Activated T-cell treated with anti-CD3 and anti-CD28 coated beads, Interleukin-2, amount 50 U/mL, for 4 hours (primary cell): ENCODE results near the gene NUAK2. TPM values are rescaled to one million over a fixed set of nuclear protein-coding genes. Genes with fewer than 3 reads are reported as not detected.
"Not testable (repeated sequence)": the region's sequence is repeated elsewhere in the genome, so short reads cannot be mapped to it uniquely, and the experiment has no call there.

Experiments
- ATAC-seq, 2 donors: fragments of 200-7000 bp; cut with Tn5 transposase; one replicate each; pipeline ENCODE4 v1.10.0; 2021
- DNase-seq: peaks from one replicate; pipeline ENCODE4 v3.0.0-alpha.2; 2020
- H3K27me3 Mint-ChIP-seq: one replicate; pipeline ENCODE4 v1.8.0; 2021; ENCODE audit warnings: low read depth, mixed read lengths
- H3K36me3 Mint-ChIP-seq: one replicate; pipeline ENCODE4 v1.8.0; 2022; ENCODE audit warnings: mixed read lengths; ENCODE audit not compliant: insufficient read depth
- H3K4me1 Mint-ChIP-seq: one replicate; pipeline ENCODE4 v1.8.0; 2021; ENCODE audit warnings: low read depth, mixed read lengths
- H3K4me3 Mint-ChIP-seq: one replicate; pipeline ENCODE4 v1.8.0; 2021; ENCODE audit warnings: mild to moderate bottlenecking, moderate library complexity, mixed read lengths
- H3K9me3 Mint-ChIP-seq: one replicate; pipeline ENCODE4 v1.8.0; 2021; ENCODE audit warnings: mixed read lengths
- total RNA-seq, 3 donors: library from RNA; stranded (reverse); gene quantifications; one replicate each; pipeline ENCODE4 v1.2.1, GENCODE V29; 2021

The NUAK2 gene
- total RNA-seq, 3 donors from 2014 or later = 1.4 to 1.7 (median 1.5) TPM

GRCh38 chr1:205301842-205302588 lies 19.5 kb downstream of the NUAK2 start:
- Mint-ChIP-seq H3K4me1 (peaks cover 43% of the 10 kb centered on the region), H3K9me3 (no peaks in the 10 kb centered on the region), H3K27me3 (no peaks in the 10 kb centered on the region), H3K36me3 (peaks cover 19% of the 10 kb centered on the region), H3K4me3 (no peak overlapping the region)
- ATAC-seq = no peak
- DNase-seq = no peak

- ATAC-seq (no peak), DNase-seq (no peak)
- H3K4me1 Mint-ChIP-seq = peaks cover 45% of the 10 kb centered on the region
- H3K27me3 Mint-ChIP-seq = no peaks in the 10 kb centered on the region
- peaks cover 15% of the 10 kb centered on the region for H3K36me3 Mint-ChIP-seq
- no peaks in the 10 kb centered on the region for H3K9me3 Mint-ChIP-seq
- no peak overlapping the region for H3K4me3 Mint-ChIP-seq
Measured at GRCh38 chr1:205301205-205301821, 20.2 kb downstream of the NUAK2 start.

GRCh38 chr1:205300149-205300548 lies 21.4 kb downstream of the NUAK2 start:
- Mint-ChIP-seq H3K4me1 (peaks cover 53% of the 10 kb centered on the region), H3K36me3 (peaks cover 12% of the 10 kb centered on the region), H3K27me3 (no peaks in the 10 kb centered on the region), H3K4me3 (no peak overlapping the region), H3K9me3 (no peaks in the 10 kb centered on the region)
- ATAC-seq (no peak), DNase-seq (no peak)

DNA sequence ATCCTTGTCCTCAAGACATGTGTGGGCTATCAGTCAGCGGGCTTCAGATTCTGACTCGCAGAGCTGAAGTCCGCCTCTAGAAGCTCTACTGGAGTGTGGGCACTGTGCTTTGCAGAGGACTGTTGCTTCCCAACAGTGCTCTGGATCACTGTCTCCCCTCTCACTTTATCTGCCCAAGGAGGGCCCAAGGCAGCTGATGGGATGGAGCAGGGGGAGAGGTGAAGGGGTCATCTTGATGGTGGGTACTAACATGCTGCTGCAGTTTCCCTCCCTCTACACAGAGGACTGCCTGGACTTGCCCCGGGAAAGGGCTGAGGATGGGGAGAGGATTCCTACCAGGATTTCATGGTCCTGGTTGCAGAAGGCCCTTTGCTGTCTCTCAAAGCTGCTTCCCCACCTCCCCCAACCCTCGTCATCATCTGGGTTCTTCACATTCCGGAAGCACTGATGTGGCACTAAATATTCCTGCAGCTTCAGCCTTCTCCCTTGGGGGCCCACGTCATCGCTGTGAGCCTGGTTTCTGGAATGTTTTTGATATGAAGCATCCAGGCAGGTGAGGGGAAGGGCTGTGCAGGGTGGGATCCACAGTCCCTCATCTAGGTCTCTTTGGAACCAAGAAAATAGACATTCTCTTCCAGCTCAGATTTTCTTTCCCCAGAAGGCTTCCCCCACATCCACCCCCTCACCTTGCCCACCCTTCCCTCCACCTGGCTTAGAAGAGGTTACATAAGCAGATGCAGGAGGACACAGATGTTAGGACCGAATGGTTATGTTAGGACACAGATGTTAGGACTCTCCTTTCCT lies 23.2 kb downstream of the NUAK2 start:
- no peak for DNase-seq

DNA sequence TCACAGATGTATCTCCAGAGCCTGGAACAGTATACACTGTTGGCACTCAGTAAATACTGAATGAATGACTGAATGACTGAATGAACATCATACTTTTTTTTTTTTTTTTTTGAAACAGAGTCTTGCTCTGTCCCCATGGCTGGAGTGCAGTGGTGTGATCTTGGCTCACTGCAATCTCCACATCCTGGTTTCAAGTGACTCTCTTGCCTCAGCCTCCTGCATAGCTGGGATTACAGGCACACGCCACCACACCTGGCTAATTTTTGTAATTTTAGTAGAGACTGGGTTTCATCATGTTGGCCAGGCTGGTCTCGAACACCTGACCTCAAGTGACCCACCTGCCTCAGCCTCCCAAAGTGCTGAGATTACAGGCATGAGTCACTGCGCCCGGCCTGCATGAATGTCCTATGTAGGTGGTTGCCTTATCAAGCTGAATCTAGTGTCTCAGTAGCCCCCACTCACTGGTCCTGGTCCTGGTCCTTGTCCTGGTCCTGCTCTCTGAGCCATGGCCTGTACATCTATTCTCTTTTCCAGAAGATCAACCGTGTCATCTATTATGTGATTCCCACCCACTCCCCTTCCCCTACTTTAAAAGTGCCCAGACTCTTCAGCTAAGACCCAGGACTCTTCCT lies 23.9 kb downstream of the NUAK2 start:
- not testable (repeated sequence) for ATAC-seq, H3K36me3 Mint-ChIP-seq, H3K9me3 Mint-ChIP-seq, DNase-seq, H3K27me3 Mint-ChIP-seq, H3K4me3 Mint-ChIP-seq
- peaks cover 65% of the 10 kb centered on the region for H3K4me1 Mint-ChIP-seq

More for the DNA sequence above, 23.2 kb downstream of the NUAK2 start:
- Mint-ChIP-seq H3K36me3 (peaks cover 5% of the 10 kb centered on the region), H3K4me1 (peaks cover 59% of the 10 kb centered on the region), H3K27me3 (no peaks in the 10 kb centered on the region), H3K9me3 (no peaks in the 10 kb centered on the region), H3K4me3 (no peak overlapping the region)
- ATAC-seq = no peak

DNA sequence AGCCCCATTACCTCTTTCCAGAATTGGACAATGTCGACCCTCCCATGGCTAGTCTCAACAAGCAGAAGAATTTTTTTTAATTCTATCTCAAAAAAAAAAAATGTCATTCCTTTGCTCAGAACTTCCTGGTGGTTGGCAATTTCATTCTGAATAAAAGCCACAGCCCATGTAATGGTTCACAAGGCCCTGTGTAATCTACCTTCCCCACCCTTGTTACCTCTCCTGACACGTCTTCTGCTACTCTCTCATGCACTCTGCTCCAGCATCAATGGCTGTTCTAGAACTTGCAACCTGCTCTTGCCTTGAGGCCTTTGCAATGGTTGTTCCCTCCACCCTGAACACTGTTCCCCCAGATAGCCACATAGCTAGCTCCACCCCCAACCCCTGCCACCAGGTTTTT lies 25.4 kb downstream of the NUAK2 start:
- H3K4me3 Mint-ChIP-seq = no peak overlapping the region
- H3K9me3 Mint-ChIP-seq = no peaks in the 10 kb centered on the region
- ATAC-seq (peak in 1 of 2 donors; percentile 33), DNase-seq (no peak)
- H3K27me3 Mint-ChIP-seq = no peaks in the 10 kb centered on the region
- peaks cover 68% of the 10 kb centered on the region for H3K4me1 Mint-ChIP-seq
- H3K36me3 Mint-ChIP-seq = no peaks in the 10 kb centered on the region

- DNase-seq = no peak
- Mint-ChIP-seq H3K4me3 (no peak overlapping the region), H3K36me3 (no peaks in the 10 kb centered on the region), H3K9me3 (no peaks in the 10 kb centered on the region), H3K27me3 (no peaks in the 10 kb centered on the region), H3K4me1 (peaks cover 66% of the 10 kb centered on the region)
- ATAC-seq = no peak
Measured at GRCh38 chr1:205294934-205295333, 26.6 kb downstream of the NUAK2 start.

- DNase-seq = no peak
- Mint-ChIP-seq H3K36me3 (no peaks in the 10 kb centered on the region), H3K4me3 (no peak overlapping the region), H3K4me1 (peaks cover 67% of the 10 kb centered on the region), H3K9me3 (no peaks in the 10 kb centered on the region), H3K27me3 (no peaks in the 10 kb centered on the region)
- no peak for ATAC-seq
Measured at GRCh38 chr1:205294175-205294917, 27.2 kb downstream of the NUAK2 start.

DNA sequence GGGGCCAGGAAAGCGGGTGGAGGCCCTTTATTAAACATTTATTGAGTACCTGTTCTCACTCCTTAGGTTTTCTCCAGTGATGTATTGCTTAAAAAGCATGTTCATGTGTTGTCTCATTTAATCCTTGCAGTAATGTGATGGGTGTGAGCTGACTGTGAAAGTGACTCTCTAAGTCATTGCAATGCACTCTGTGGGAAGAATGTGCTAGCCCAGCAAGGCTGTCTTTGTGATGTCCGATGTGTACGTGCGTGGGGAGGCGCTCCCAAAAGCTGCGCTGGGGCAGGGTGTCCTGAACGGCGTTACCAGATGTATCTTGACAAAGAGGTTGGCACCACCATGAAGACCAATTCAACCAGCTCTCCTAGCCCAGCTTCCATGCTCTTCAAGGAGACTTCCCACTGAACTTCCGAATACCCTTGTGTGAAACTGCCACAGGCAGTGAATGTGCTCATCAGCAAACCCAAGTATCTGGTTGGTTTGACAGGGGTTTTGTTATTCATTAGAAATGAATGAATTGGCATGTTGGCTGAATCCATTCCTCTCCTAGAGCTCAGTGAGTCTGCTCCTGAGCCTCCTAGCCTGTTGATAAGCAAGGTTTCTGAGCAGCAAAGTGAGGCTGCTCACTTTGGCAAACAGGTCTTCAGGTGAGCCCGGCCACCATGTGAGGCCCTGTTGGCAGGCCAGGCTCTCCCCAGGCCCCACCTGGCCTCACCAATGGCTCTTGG lies 28.0 kb downstream of the NUAK2 start:
- H3K9me3 Mint-ChIP-seq = no peaks in the 10 kb centered on the region
- no peaks in the 10 kb centered on the region for H3K27me3 Mint-ChIP-seq
- H3K4me1 Mint-ChIP-seq = peaks cover 68% of the 10 kb centered on the region
- DNase-seq = no peak
- ATAC-seq = no peak
- no peak overlapping the region for H3K4me3 Mint-ChIP-seq
- no peaks in the 10 kb centered on the region for H3K36me3 Mint-ChIP-seq

DNA sequence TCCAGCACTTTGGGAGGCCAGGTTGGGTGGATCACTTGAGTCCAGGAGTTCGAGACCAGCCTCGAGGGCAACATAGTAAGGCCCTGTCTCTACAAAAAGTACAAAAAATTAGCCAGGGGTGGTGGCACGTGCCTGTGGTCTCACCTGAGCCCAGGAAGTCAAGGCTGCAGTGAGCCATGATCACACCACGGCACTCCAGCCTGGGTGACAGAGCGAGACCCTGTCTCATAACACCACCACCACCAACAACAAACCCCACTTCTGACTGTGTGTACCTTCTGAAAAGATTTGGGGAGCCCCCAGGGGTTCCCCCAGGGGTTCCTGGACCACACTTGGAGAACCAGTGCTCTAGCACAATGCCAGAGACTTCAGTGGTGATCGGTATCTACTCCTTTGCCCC lies 29.9 kb downstream of the NUAK2 start:
- DNase-seq (no peak), ATAC-seq (no peak)
- H3K9me3 Mint-ChIP-seq = no peaks in the 10 kb centered on the region
- no peaks in the 10 kb centered on the region for H3K36me3 Mint-ChIP-seq
- H3K4me3 Mint-ChIP-seq = no peak overlapping the region
- H3K4me1 Mint-ChIP-seq = peaks cover 73% of the 10 kb centered on the region
- H3K27me3 Mint-ChIP-seq = no peaks in the 10 kb centered on the region

DNA sequence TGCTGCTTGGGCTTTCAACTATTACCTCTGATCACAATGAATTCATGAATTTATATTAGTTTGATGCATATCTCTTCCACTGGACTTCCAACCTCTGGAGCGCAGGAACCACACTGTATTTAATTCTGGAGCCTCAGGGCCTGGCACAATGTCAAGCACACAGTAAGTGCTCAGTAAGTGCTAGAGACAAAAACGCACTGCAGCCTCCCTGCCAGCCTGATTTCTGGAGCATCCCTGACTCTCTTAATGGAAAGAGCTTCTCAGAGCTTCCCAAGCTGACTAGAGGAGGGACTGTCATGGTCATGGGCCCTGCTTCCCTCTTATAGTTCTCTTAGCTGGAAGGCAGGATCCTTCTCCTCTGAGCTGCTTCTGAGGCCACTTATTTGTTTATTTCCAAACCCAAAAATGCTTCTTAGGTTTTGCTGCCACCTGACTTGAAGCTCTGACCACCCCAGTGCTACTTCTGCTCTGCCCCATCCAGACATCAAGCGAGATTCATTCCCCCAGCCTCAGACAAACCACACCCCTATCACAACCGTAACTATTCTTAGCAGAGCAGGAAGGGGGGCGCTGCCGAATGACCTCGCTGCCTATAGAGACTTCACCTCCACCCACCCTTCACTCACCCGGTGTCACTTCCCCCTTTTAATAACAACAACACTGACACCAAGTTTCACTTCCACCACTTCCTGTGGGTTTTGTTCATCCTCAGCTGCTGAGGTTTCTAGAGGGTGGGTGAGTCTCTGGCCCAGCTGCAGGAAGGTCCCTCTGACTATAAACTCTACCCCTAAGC lies 33.6 kb downstream of the NUAK2 start:
- peaks cover 79% of the 10 kb centered on the region for H3K4me1 Mint-ChIP-seq
- no peaks in the 10 kb centered on the region for H3K27me3 Mint-ChIP-seq
- DNase-seq = peak; percentile 64
- peak; percentile 79 to 83 for ATAC-seq
- H3K9me3 Mint-ChIP-seq = no peaks in the 10 kb centered on the region
- peak overlapping the region; percentile 29 for H3K4me3 Mint-ChIP-seq
- no peaks in the 10 kb centered on the region for H3K36me3 Mint-ChIP-seq

- H3K27me3 Mint-ChIP-seq = no peaks in the 10 kb centered on the region
- no peaks in the 10 kb centered on the region for H3K9me3 Mint-ChIP-seq
- no peak overlapping the region for H3K4me3 Mint-ChIP-seq
Measured at GRCh38 chr1:205287076-205287475, 34.5 kb downstream of the NUAK2 start.

More at GRCh38 chr1:205287076-205287475, 34.5 kb downstream of the NUAK2 start:
- Mint-ChIP-seq H3K36me3 (no peaks in the 10 kb centered on the region), H3K4me1 (peaks cover 81% of the 10 kb centered on the region)
- DNase-seq (no peak), ATAC-seq (no peak)
